WTC11 (cell line): ENCODE data around the gene DACT3. TPM values are rescaled to one million over a fixed set of nuclear protein-coding genes. Genes with fewer than 3 reads are reported as not detected.

ENCODE experiments used
- ATAC-seq: fragments of 200-7000 bp; cut with Tn5 transposase; 2 replicates; pipeline ENCODE4 v1.10.0; 2021; ENCODE audit warnings: mild to moderate bottlenecking, moderate library complexity
- CTCF ChIA-PET: fragments of 300-600 bp; sonication (Branson Sonifier 250); formaldehyde crosslinking; loops from one replicate; lab custom pipeline; 2021; ENCODE audit warnings: antibody characterized with exemption; lab: Charles Lee
- POLR2A ChIA-PET: fragments of 350-600 bp; sonication (Branson Sonifier 250); formaldehyde crosslinking; loops from one replicate; lab custom pipeline; 2021; ENCODE audit warnings: antibody characterized with exemption; lab: Charles Lee
- DNase-seq: peaks from one replicate; pipeline ENCODE4 v3.0.0; 2021; ENCODE audit warnings: low spot score
- H3K27ac Mint-ChIP-seq: 2 replicates; pipeline ENCODE4 v1.8.0; 2021; ENCODE audit warnings: mixed read lengths
- H3K27me3 Mint-ChIP-seq: 2 replicates; pipeline ENCODE4 v1.8.0; 2021; ENCODE audit warnings: low read depth, mild to moderate bottlenecking, moderate library complexity, mixed read lengths
- H3K36me3 Mint-ChIP-seq: 2 replicates; pipeline ENCODE4 v1.8.0; 2021; ENCODE audit warnings: mixed read lengths
- H3K4me1 Mint-ChIP-seq: 2 replicates; pipeline ENCODE4 v1.8.0; 2022; ENCODE audit warnings: mixed read lengths
- H3K4me3 Mint-ChIP-seq: 2 replicates; pipeline ENCODE4 v1.8.0; 2021; ENCODE audit warnings: mild to moderate bottlenecking, moderate library complexity, mixed read lengths
- H3K9me3 Mint-ChIP-seq: 2 replicates; pipeline ENCODE4 v1.8.0; 2021; ENCODE audit warnings: mixed read lengths
- AFF4 ChIP-seq: sonication (generic); formaldehyde crosslinking; IDR thresholded peaks from 2 replicates; pipeline ENCODE4 v1.8.1; 2023; ENCODE audit warnings: mild to moderate bottlenecking, missing genetic modification reagents, borderline replicate concordance
- ATF2 ChIP-seq: sonication (generic); formaldehyde crosslinking; IDR thresholded peaks from 2 replicates; pipeline ENCODE4 v1.8.1; 2022; ENCODE audit warnings: low read depth, missing genetic modification reagents, borderline replicate concordance
- GTF2I ChIP-seq: fragments of 250-450 bp; sonication (Bioruptor Pico); conservative IDR thresholded peaks from 2 replicates; pipeline ENCODE4 v1.4.0; 2021; ENCODE audit warnings: mild to moderate bottlenecking
- JAZF1 ChIP-seq: fragments of 250-450 bp; sonication (Bioruptor Pico); IDR thresholded peaks from 2 replicates; pipeline ENCODE4 v1.9.0; 2021; ENCODE audit warnings: moderate library complexity, mild to moderate bottlenecking, inconsistent platforms
- NFE2L1 ChIP-seq: sonication (generic); formaldehyde crosslinking; IDR thresholded peaks from 2 replicates; pipeline ENCODE4 v1.8.1; 2023; ENCODE audit warnings: missing genetic modification reagents
- NFYB ChIP-seq: sonication (generic); formaldehyde crosslinking; conservative IDR thresholded peaks from 2 replicates; pipeline ENCODE4 v1.8.0; 2022; ENCODE audit warnings: low read depth, missing genetic modification reagents
- NR3C1 ChIP-seq: sonication (generic); formaldehyde crosslinking; conservative IDR thresholded peaks from 2 replicates; pipeline ENCODE4 v1.8.1; 2023; ENCODE audit warnings: low read depth, mild to moderate bottlenecking, missing genetic modification reagents
- PRDM15 ChIP-seq: sonication (generic); formaldehyde crosslinking; IDR thresholded peaks from 2 replicates; pipeline ENCODE4 v1.8.0; 2022; ENCODE audit warnings: missing genetic modification reagents
- RORB ChIP-seq: fragments of 250-450 bp; sonication (Bioruptor Pico); IDR thresholded peaks from 2 replicates; pipeline ENCODE4 v1.9.0; 2021; ENCODE audit warnings: mild to moderate bottlenecking
- TEAD1 ChIP-seq: sonication (generic); formaldehyde crosslinking; IDR thresholded peaks from 2 replicates; pipeline ENCODE4 v1.8.0; 2022; ENCODE audit warnings: mild to moderate bottlenecking, missing genetic modification reagents
- ZBTB21 ChIP-seq: sonication (generic); formaldehyde crosslinking; IDR thresholded peaks from 2 replicates; pipeline ENCODE4 v1.8.1; 2023; ENCODE audit warnings: mild to moderate bottlenecking, missing genetic modification reagents, borderline replicate concordance
- ZBTB43 ChIP-seq: sonication (generic); formaldehyde crosslinking; IDR thresholded peaks from 2 replicates; pipeline ENCODE4 v1.8.1; 2023; ENCODE audit warnings: mild to moderate bottlenecking, missing genetic modification reagents
- ZNF121 ChIP-seq: sonication (generic); formaldehyde crosslinking; IDR thresholded peaks from 2 replicates; pipeline ENCODE4 v1.8.0; 2023; ENCODE audit warnings: missing genetic modification reagents
- total RNA-seq: library from RNA; stranded (reverse); gene quantifications from 3 replicates; pipeline ENCODE4 v1.2.3, GENCODE V29; 2021

The DACT3 gene
- total RNA-seq, 1 experiment from 2014 or later = 1.9 TPM

- TF ChIP-seq ZBTB21 (CRISPR knock-in tag) (no peak), NR3C1 (CRISPR knock-in tag) (no peak), AFF4 (CRISPR knock-in tag) (no peak), NFE2L1 (CRISPR knock-in tag) (no peak), NFYB (no peak), RORB (CRISPR knock-in tag) (no peak), GTF2I (no peak)
- TF ChIP-seq, all 79 proteins: peak for 0
These were observed 27.9 kb downstream of the DACT3 start (continued) for GRCh38 chr19:46633130-46633529.

GRCh38 chr19:46631481-46631880 is 29.5 kb downstream of the DACT3 start:
- no peak overlapping the region for H3K4me3 Mint-ChIP-seq
- no peak for DNase-seq
- POLR2A ChIA-PET = interaction anchor here (1.2 kb wide), 1 partner anchor 31 kb away, joined by 9 read pairs; the partner anchor contains the start of gene CALM3
- no peaks in the 10 kb centered on the region for H3K9me3 Mint-ChIP-seq
- peaks cover 39% of the 10 kb centered on the region for H3K27me3 Mint-ChIP-seq
- H3K36me3 Mint-ChIP-seq = no peaks in the 10 kb centered on the region
- no peak overlapping the region for H3K27ac Mint-ChIP-seq
- no peak for TF ChIP-seq ZBTB43 (CRISPR knock-in tag)
- no peak for TF ChIP-seq TEAD1 (CRISPR knock-in tag)
- no peak for TF ChIP-seq NFYB
- TF ChIP-seq ATF2 (CRISPR knock-in tag) = no peak
- TF ChIP-seq, all 79 proteins: peak for 0
- CTCF ChIA-PET = interaction anchor here (0.6 to 8.5 kb wide), 10 partner anchors 10 to 122 kb away, joined by 3 to 78 read pairs (median 6); partner anchors contain the start of gene DACT3
- peaks cover 27% of the 10 kb centered on the region for H3K4me1 Mint-ChIP-seq
- ATAC-seq = no peak

- ChIA-PET POLR2A (interaction anchor here (0.6 to 1.2 kb wide), 3 partner anchors 30 to 238 kb away, joined by 3 to 9 read pairs (median 4); partner anchors contain the start of genes CALM3 and DACT3), CTCF (interaction anchor here (0.6 to 8.5 kb wide), 11 partner anchors 10 to 123 kb away, joined by 3 to 78 read pairs (median 6); partner anchors contain the start of genes DACT3 and PRKD2)
- ATAC-seq (no peak), DNase-seq (no peak)
- no peaks in the 10 kb centered on the region for H3K36me3 Mint-ChIP-seq
- H3K9me3 Mint-ChIP-seq = no peaks in the 10 kb centered on the region
- no peak overlapping the region; the same call in 1 of the 2 replicates for H3K27ac Mint-ChIP-seq
- peaks cover 25% of the 10 kb centered on the region for H3K4me1 Mint-ChIP-seq
- peaks cover 39% of the 10 kb centered on the region for H3K27me3 Mint-ChIP-seq
- TF ChIP-seq PRDM15 (CRISPR knock-in tag) = 0 out of 2 replicates have a peak, but pooled peaks have one; percentile 9
- TF ChIP-seq ZNF121 (CRISPR knock-in tag) = 0 out of 2 replicates have a peak, but pooled peaks have one; percentile 54
- TF ChIP-seq JAZF1 (CRISPR knock-in tag) = no peak
- TF ChIP-seq, all 79 proteins: peak for 2
- H3K4me3 Mint-ChIP-seq = no peak overlapping the region
These were observed 30.3 kb downstream of the DACT3 start for GRCh38 chr19:46630586-46631205.
